HG03520 (cell line): ENCODE results near the gene ZNF644.

Source experiments
- ATAC-seq: cut with Tn5 transposase; IDR thresholded peaks from one replicate; pipeline ENCODE4 v1.9.1; 2021; ENCODE audit warnings: mild to moderate bottlenecking, moderate library complexity; ENCODE audit not compliant: unreplicated experiment

ZNF644 gene

GRCh38 chr1:91024481-91025119 lies 2.8 kb upstream of the ZNF644 start:
- no peak for ATAC-seq

DNA sequence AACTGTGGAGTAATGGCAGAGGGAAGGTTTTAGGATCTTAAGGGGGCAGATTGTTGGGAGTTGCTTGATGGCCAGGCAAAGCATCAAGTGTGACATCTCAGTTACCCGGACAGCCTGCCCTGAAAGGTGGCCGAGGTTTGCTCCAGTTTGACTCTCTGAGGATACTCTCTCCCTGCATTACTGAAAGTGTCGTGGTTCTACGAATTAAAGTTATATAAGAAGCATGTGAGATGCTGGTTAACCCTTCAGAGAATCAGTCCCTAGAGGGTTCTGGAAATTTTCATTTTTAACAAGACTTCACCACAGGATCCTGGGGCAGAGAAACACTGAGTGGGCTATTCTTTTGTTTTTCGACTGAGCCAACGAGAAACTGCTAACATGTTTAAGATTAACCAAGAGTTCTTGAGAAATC lies 689 bp upstream of the ZNF644 start:
- ATAC-seq, result peak; percentile 1

DNA sequence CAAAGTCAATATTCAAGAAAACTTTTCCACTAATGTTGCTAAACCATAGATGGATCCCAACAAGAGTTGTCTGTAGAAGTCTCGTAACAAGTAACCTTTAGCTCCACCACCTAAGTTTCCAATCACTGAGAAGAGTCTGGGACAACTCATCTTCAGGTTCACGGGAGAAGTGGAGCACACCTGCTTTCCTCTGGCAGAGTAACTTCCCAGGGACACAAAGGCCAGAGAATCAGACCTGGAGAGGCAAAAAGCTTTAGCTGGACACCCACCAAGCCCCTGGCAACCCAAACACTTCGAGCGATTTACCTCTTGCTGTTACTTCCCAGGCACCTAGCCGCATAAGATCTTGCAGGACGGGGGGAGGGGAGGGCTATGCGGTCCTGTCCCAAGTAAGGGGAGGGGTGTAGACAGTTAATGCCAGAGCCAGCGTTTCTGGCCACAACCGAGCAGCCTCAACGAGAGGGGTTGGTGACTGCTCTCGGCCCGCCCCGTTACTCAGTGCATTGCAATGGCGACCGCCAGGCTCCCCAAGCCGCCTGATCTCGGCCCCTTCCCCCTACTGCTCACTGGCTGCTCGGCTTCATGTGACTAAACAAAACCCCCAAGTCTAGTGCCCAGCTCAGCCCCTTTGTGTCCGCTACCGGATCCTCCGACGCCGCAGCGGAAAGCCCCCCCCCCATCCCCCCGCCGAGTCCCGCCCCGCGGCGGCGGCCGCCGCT lies 709 bp downstream of the ZNF644 start:
- ATAC-seq, result peak; percentile 35

DNA sequence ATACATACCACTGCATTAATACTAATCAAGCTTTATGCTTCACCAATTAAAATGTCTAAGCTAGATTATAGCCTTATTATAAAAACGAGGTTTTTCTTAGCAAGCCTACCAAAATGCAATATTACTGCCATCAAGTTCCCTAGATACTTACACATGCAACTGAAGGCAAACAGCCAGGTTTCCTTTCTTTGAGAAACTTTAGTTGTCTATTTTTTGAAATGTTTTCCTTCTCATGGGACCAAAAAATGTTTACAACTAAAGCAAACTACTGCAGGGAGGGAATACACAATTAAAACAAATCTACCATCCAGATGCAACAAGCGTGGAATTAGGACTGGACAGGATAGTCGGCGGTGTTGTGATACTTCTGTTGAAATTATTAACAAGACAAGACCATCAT lies 1.3 kb downstream of the ZNF644 start:
- no peak for ATAC-seq

DNA sequence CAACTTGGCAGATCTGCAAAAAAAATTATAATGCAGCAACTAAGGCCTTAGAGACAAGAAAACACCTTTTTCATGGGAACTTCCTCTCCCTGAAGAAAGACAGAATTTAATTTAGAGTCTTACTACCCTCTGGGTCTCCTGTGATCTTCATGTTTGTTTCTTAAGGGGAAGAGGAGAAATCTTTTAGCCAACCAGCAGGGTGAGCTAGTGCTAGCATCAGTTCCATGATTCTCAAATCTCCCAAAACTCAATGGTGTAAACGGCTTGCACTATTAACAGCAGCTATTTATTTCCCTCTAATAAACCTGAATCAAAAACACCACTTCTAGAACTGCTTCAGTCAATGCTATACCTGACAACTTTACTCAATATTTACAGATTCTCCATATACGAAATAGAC lies 3.8 kb downstream of the ZNF644 start:
- ATAC-seq, result no peak

- ATAC-seq, result no peak
These were observed 5.9 kb downstream of the ZNF644 start for GRCh38 chr1:91015794-91016550.

GRCh38 chr1:91015358-91015780 lies 6.5 kb downstream of the ZNF644 start:
- no peak for ATAC-seq

DNA sequence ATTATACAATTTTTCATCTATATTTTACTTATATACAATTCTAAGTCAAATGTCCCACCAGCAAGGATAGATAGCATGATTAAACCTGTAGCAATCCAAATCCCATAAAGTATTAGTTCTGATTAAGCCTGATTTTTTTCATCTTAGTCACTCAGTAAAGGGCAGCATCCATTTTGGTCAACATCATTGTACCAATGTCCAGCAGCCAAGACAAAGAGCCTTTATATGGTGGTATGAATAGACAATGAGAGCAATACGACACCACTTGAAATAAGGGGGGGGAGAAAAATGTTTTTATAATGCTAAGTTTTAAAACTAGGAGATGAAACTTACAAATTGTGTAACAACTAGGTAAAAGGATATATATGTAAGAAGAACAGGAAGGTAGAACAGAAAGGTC lies 7.4 kb downstream of the ZNF644 start:
- no peak for ATAC-seq

- no peak for ATAC-seq
These were observed 8.5 kb downstream of the ZNF644 start for GRCh38 chr1:91013302-91013701.

DNA sequence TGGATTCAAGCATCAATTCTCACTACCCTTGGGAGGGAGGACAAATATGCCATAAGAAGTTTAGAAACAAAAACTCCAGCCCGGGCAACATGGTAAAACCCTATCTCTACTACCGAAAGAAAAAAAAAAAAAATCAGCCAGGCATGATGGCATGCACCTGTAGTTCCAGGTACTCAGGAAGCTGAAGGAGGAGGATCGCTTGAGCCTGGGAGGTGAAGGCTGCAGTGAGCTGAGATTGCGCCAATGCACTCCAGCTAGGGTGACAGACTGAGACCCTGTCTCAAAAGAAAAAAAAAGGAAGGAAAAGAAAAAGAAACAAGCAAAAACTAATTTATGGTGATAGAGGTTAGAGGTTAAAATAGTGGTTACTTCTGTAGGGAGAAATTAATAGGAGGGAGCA lies 9.6 kb downstream of the ZNF644 start:
- no peak for ATAC-seq

- no peak for ATAC-seq
These were observed 10.1 kb downstream of the ZNF644 start for GRCh38 chr1:91011726-91012125.

DNA sequence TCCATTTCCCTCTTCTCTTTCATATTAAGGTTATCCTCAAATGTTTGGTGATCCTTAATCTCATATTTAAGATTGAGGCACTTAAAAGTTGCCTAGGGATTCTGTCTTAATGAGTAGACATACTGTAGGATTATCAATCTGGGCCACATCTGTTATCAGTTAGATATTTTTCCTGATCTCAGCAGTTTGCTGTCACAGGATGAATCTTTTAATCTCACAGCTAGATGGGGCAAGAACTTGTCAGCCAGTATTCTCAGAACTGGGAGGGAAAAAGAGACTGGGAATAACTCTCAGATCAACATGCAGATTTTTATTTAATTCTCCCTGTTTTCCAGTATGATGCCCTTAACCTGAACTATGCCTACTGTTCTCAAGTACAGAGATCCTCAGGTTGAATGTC lies 14.0 kb downstream of the ZNF644 start:
- ATAC-seq, result no peak

DNA sequence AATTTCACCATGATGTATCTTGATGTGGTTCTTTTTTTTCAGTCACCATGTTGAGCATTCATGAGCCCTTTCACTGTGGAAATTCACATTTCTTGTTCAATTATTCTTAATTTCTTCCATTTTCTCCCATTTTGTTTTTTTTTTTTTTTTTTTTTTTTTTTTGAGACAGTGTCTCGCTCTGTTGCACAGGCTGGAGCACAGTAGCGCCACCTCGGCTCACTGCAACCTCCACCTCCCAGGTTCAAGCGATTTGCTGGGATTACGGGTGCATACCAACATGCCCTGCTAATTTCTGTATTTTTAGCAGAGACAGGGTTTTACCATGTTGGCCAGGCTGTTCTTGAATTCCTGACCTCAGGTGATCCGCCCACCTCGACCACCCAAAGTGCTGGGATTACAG lies 14.7 kb downstream of the ZNF644 start:
- ATAC-seq, result no peak

DNA sequence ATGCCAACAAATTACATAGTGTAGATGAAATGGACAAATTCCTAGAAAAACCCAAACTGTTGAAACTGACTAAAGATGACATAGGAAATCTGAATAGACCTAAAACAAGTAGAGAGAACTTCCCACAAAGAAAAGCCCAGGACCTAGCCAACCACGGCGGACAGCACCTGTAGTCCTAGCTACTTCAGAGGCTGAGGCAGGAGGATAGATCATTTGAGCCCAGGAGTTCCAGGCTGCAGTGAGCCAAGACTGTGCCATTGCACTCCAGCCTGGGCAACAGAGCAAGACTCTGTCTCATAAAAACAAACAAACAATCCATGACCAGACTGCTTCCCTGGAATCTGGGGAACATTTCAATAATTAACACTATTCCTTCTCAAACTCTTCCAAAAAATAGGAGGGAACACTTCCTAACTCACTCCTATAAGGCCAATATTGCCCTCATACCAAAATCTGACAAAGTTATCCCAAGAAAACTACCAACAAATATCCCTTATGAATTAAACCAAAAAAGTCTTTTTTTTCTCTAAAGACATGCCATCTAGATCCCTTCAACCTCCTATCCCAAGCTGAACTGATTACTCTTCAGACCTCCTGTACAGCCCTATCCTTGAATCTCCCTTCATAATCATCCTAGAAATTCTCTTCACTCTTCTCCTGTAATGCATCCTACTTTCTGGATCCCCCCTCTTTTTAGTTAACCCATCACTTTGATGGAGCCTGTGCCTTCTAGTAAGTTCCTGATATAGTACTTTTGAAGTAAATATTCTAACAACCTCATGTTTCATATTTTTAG lies 15.5 kb downstream of the ZNF644 start:
- no peak for ATAC-seq

- ATAC-seq, result no peak
These were observed 16.6 kb downstream of the ZNF644 start for GRCh38 chr1:91005285-91005684.

GRCh38 chr1:91004145-91004544 lies 17.7 kb downstream of the ZNF644 start:
- no peak for ATAC-seq

DNA sequence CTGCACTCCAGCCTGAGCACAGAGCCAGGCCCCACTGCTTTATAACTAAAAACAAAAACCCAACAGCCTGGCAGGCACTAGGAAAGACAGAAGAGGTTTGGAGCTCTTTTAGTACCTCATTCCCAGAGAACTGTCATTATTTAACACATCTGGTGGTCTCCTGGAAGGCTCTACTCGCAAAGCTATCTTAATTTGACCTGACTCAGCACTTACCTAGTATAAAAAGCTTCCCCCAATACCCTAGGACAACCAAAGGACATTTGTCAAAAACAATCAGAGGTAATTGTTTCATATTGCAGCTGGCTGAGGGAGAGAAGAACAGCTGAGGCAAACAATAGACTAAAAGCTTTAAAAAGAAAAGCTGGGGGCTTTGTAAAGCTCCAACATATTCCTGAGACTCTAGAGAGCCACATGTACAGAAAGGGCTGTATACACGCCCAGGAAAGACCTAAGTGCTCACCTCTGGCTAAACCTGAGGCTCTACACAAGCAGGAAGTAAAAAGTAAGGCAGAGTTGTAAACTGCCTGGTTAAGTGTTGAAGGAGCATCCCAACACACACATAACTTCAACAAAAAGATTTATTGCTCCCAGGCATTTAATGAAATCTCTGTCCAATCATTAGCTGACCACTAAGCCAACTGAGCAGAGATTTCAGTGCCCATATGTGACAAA lies 25.0 kb downstream of the ZNF644 start:
- no peak for ATAC-seq

DNA sequence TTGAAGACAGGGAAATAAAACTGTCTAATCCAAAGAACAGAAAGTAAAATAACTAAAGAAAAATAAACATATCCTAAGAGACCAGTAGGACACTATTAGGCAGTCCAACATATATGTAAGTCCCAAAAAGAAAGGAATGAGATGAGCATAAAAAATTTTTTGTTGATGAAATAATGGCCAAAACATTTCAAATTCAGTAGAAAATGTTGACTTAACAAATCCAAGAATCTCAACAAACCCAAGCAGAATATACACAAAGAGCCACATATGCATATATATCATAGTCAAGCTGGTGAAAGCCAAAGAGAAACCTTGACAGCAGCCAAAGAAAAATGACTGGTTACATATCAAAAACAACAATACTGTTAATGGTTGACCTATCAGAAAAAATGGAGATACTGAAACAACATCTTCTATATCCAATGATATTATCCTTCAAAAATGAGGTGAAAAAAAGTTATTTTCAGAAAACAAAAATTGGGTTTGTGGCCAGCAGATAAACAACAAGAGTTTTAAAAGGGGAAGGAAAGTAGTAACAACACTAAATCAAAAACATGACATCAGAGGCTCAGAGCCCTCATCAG lies 26.4 kb downstream of the ZNF644 start:
- no peak for ATAC-seq

- no peak for ATAC-seq
These were observed 27.4 kb downstream of the ZNF644 start for GRCh38 chr1:90994461-90994860.

DNA sequence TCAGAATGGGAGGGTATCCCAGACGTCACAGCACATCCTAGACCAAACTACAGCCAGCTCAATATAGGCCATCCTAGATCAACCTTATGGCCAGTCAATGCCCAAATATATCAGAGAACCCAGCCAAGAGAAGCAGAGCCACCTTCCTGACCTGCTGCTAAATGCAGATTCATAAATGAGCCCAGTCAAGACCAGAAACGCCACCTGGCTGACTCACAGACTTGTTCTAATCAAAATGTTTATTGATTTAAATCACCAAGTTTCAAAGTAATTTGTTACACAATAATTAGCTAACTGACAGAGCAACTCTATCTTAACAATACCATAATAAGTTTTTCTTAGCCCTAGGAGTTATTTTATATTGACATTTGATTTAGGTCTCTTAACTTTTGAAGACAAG lies 28.6 kb downstream of the ZNF644 start:
- no peak for ATAC-seq
